GM19240 (cell line): Measurements from ENCODE around the gene ADPRS.

ENCODE experiments used
- DNase-seq: peaks from one replicate; pipeline ENCODE4 v3.0.0; 2011; ENCODE audit warnings: low spot score; ENCODE audit not compliant: insufficient read length

ADPRS gene

GRCh38 chr1:36107394-36107793, 18.7 kb downstream of the ADPRS start:
- no peak for DNase-seq

GRCh38 chr1:36108314-36108713, 19.6 kb downstream of the ADPRS start:
- DNase-seq: no peak

- no peak for DNase-seq
Measured at GRCh38 chr1:36109041-36109679, 20.5 kb downstream of the ADPRS start.

GRCh38 chr1:36111151-36111550, 22.5 kb downstream of the ADPRS start:
- DNase-seq: no peak

DNA sequence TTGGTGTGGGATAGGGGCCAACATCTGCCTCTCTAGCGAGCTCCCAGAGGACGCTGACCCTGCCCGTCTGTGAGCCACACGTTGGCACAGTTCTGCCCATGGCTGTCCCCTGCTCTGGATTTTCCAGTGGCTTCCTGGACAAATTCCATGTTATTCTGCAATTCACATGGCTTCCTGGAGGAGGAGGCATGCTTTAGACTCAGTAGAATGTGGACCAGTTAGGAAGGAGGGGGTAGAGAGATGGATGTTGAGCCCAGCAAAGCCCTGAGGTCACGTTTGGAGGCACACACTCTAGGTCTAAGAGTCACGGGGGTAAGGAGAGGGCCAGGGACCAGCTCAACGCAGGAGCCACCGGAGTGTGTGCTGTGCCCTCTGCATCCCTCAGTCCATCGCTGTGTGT, 24.1 kb downstream of the ADPRS start:
- DNase-seq: no peak

- DNase-seq: no peak
Measured at GRCh38 chr1:36114371-36114770, 25.7 kb downstream of the ADPRS start.

GRCh38 chr1:36115200-36115669, 26.5 kb downstream of the ADPRS start:
- no peak for DNase-seq

- DNase-seq: no peak
Measured at GRCh38 chr1:36115931-36116330, 27.2 kb downstream of the ADPRS start.

DNA sequence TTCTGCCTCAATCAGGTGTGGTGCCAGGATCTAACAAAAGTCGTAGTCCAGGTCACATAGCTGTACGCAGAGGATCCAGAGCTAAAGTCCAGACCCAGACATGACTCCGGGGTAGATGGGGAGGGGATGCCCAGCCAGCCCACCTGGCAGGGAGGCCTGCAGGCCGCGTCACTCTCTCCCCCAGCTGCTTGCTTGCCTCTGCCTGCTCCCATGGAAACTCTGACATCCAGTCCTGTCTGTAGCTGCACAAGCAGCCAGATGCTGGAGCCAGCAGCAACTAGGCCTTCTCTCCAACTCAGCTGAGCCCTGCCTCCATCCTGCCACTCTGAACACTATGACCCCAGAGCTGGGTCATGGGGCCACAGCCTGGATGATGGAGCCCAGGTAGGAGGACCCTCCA, 28.2 kb downstream of the ADPRS start:
- DNase-seq: no peak

DNA sequence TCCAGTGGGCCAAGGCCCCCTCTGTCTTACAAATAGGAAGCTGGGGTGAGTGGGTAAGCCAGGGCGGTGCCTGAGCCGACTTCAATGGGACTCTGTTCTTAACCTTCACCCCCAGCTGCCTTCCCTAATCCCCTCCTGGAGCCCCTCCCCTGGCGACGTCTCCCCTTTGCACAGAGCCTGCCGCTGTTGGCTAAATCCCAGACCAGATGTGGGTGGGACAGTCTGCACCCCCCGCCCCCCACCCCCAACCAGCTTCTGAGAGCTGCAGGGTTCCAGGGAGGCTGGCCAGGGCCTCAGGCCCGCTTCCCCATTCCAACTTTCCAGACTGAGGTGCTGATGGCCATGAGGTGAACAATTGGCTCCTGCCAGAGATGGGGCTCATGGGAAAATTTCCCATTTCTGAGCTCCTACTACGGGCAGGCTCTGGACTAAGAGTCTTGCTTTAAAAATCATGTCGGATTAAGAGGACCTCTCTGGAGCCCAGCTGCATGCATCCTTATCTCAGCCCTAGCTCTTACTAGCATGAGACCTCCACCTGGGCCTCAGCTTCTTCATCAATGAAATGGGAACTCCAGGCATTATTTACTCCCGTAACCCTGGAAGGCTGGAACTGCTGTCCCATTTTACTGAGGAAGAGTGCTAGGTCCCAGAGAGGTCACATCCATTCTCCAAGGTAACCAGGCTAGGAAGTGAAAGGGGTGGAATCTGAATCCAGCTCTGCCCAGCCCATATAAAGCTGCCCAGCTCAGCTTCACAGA, 29.9 kb downstream of the ADPRS start:
- DNase-seq: no peak

DNA sequence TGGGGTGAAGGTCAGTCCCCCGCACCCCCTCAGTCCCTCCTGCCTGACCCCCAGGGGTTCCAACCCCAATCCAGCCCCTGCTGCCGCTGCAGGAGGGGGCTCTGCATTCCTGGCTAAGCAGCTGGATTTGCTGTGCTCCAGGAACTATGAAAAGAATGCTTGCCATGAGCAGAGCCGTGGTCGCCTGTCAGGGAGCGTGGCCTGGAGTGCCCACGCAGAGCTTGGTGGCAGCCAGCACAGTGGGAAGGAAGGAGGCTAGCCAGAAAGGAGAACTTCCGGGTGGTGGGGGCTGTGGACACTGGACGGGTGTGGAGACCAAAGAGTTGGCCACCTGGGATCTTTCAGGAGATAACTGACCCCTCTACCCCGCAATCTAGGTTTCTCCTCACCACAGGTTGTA, 30.8 kb downstream of the ADPRS start:
- no peak for DNase-seq

DNA sequence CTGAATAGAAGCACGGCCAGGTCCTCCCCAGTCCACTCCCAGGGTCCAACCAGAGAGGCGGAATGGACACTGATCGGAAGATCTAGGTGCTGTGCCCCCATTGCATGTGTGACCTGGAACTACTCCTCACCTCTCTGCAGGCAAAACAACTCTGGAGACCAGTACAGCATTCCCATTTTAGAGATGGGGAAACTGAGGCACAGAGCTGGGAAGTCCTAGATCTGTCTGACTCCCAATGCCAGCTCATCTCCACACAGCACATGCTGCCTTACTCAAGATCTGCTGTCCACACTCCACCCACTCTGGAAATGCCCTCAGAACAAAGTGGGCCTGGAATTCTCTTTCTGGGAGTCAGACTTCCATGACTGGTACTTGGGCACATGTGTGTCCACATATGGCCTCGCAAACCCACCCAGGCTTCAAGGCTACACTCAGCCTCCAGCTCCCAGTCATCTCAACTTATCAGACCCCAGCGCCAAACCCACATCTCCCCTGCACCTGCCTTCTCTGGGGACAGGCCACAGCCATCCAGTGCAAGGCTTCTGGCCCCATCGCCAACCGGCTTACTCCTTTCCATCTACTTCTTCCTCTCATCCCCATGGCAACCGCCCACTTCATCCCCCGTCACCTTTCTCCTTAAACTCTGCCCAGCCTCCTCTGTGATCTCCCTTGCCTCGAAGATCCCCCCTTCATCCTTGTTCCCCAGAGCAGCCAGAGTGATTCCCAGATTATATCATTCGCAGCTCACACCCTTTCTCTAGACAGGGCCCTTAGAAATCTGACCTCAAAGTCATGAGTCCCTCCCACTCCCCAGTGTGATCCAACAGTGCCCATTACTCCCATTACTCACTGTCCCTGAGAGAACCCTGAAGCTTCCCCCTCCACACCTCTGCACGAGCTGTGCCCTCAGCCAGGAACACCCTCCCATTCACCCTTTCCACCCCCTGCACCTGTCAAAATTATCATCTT, 33.7 kb downstream of the ADPRS start:
- DNase-seq: no peak

- DNase-seq: peak; percentile 59
Measured at GRCh38 chr1:36123356-36123755, 34.7 kb downstream of the ADPRS start.

DNA sequence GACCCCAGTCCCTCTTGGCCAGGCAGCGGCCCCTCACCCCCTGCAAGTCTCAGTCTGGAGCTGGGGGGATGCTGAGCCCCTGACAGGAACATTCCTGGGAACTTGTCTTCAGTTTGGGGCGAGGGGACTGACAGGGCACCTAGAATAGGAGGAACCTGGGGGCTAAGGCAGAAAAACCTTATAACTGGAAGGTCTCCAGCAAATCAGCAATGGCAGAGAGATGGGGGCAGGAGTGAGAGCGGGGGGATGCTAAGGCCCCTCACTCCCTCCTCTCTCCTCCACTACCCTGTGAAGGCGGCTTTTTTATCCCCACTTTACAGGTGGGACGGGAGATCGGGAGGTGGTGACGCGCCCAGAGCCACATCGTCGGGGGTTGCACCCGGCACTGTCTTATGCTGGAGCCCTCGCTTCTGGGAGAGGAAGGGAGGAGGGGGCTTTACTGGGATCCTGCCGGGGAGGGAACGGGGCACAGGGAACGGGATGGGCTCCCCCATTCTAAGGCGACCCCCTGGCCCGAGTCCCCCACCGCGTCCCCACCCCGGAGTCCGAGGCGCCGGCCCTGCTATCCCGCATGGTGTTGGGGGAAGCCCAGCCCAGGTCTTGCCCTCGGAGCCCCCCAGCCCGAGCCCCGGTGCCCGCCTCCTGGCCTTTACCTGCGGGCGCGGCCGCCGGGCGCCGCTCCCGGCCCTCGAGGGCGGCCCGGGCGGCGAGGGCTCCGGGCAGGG, 35.9 kb downstream of the ADPRS start:
- DNase-seq: no peak

- DNase-seq: no peak
Measured at GRCh38 chr1:36125129-36125991, 36.7 kb downstream of the ADPRS start, which contains the start of gene COL8A2. Gene COL8A2 (minus strand): TSS chr1:36125222. CDS start chr1:36100242, 24,980 bp downstream.

GRCh38 chr1:36126005-36126716, 37.5 kb downstream of the ADPRS start:
- no peak for DNase-seq

GRCh38 chr1:36126797-36127500, 38.3 kb downstream of the ADPRS start:
- no peak for DNase-seq

GRCh38 chr1:36128126-36128904, 39.6 kb downstream of the ADPRS start:
- no peak for DNase-seq
